Gastrocnemius medialis (tissue), 4 donors: ENCODE measurements around the gene CCL11.

Experiments
- POLR2A ChIP-seq, 2 donors: fragments of 450-650 bp; IDR thresholded peaks; one replicate each; pipeline ENCODE4 v1.6.1; 2017; ENCODE audit warnings: antibody characterized with exemption in 2 of 2, mild to moderate bottlenecking in 2 of 2, moderate library complexity in 2 of 2
- TF ChIP-seq, protein P1 (sequence below), 5 experiments: fragments of 450-650 bp in 3 of 5; fragments of 200-600 bp in 2 of 5; sonication (generic) in 2 of 5; IDR thresholded peaks in 4 of 5; conservative IDR thresholded peaks in 1 of 5; 1 replicate in 4 of 5; 2 replicates in 1 of 5; pipeline ENCODE4 v1.5.1; 2016 to 2019; ENCODE audit warnings: antibody characterized with exemption in 5 of 5, mild to moderate bottlenecking in 3 of 5, moderate library complexity in 3 of 5

DNA sequence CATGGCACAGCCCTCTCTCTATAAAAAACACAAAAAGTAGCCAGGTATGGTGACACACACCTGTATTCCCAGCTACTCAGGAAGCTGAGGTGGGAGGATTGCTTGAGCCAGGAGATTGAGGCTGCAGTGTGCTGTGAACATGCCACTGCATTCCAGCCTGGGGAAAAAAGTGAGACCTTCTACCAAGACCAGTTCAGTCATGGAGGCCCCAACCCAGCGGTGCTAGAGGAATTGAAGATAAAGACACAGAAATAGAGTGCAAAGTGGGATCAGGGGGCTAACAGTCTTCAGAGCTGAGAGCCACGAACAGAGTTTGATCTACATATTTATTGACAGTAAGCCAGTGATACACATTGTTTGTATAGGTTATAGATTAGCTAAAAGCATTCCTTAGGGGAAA, 18.1 kb downstream of the CCL11 start:
- TF ChIP-seq, protein P1, sequence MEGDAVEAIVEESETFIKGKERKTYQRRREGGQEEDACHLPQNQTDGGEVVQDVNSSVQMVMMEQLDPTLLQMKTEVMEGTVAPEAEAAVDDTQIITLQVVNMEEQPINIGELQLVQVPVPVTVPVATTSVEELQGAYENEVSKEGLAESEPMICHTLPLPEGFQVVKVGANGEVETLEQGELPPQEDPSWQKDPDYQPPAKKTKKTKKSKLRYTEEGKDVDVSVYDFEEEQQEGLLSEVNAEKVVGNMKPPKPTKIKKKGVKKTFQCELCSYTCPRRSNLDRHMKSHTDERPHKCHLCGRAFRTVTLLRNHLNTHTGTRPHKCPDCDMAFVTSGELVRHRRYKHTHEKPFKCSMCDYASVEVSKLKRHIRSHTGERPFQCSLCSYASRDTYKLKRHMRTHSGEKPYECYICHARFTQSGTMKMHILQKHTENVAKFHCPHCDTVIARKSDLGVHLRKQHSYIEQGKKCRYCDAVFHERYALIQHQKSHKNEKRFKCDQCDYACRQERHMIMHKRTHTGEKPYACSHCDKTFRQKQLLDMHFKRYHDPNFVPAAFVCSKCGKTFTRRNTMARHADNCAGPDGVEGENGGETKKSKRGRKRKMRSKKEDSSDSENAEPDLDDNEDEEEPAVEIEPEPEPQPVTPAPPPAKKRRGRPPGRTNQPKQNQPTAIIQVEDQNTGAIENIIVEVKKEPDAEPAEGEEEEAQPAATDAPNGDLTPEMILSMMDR (IDR thresholded peaks at IDR 0.05 in 4 of 5, conservative IDR thresholded peaks at IDR 0.05 in 1 of 5) = no peak
- TF ChIP-seq POLR2A (IDR thresholded peaks at IDR 0.05) = no peak
